ENCODE results near the gene U2SURP. TPM values are rescaled to one million over a fixed set of nuclear protein-coding genes. Genes with fewer than 3 reads are reported as not detected.
"Not testable (repeated sequence)": the region's sequence is repeated elsewhere in the genome, so short reads cannot be mapped to it uniquely, and the experiment has no call there.

Gene U2SURP
- total RNA-seq, 1 experiment from 2014 or later, result 90.0 TPM

DNA sequence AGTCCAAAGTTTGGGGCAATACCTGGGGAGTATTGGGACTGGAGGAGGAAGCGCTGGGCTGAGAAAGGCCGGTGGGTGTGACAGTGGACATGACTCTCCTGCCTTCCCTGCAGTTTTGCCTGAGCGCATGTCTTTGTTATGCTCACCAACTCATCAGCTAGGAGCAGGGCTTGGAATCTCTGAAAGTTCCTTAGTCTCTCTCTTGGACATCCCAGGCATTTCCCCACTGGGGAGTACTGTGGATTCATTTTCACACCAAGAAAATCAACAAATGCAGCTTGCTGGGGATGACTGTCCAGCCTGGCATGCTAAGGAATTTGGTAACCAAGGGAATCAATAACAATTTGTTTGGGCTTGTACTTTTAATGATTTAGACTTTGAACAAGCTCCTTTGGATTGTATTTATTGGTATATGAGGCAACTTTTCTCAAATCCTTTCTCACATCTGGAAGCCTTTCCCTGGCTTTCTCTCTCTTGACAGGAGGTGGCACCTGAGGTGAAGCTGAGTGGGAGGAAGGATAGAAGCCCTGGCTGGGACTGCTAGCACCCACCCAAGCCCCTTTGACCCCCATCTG is 69.7 kb downstream of the U2SURP start:
- no peak for DNase-seq (ENCODE audit: low spot score)

DNA sequence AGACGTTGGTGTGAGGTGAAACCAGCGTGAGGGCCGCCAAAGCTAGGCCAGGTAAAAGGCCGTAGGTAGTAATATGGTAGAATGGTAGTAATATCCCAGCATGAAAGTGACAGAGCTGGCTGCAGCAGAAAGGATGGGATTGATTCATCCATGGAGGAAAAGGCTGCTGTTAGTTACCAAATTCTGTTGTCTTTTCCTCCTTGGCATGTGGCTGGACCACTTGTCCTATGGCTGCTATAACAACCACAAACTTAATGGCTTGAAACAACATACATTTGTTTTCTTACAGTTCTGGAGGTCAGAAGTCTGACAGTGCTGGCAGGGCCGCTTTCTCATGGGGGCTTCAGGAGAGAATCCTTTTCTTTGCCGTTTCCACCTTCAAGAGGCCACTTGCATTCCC is 70.4 kb downstream of the U2SURP start:
- no peak for DNase-seq (ENCODE audit: low spot score)

DNA sequence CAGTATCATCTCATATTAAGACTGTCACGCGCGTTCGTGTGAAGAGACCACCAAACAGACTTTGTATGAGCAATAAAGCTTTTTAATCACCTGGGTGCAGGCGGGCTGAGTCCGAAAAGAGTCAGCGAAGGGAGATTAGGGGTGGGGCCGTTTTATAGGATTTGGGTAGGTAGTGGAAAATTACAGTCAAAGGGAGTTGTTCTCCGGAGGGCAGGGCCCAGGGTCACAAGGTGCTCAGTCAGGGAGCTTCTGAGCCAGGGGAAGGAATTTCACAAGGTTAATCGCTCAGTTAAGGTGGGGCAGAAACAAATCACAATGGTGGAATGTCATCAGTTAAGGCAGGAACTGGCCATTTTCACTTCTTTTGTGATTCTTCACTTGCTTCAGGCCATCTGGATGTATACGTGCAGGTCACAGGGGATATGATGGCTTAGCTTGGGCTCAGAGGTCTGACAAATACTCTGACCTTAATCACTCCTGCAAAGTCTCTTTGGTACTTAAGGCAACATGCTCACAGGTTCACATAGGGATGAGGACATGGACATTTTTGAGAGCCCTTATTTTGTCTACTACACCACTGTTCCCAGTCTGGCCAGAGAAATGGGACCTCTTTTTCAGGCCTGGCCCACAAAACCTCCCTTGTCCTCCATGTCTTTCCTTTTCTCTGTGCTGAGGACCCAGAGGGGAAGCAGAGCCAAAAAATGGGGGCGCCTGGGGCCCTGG is 71.1 kb downstream of the U2SURP start:
- DNase-seq (ENCODE audit: low spot score), result not testable (repeated sequence)

DNA sequence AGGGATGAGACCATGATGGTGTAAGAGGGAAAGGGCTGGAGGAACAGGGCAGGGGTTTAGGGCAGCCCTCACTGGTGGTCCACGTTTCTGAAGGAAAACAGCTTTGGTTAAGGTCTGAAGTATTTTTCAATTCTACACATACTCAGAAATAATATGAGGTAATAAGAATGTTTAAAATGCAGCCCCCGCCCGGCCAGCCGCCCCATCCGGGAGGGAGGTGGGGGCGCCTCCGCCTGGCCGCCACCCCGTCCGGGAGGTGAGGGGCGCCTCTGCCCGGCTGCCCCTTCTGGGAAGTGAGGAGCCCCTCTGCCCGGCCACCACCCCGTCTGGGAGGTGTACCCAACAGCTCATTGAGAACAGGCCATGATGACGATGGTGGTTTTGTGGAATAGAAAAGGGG is 72.2 kb downstream of the U2SURP start:
- DNase-seq (ENCODE audit: low spot score), result not testable (repeated sequence)

DNA sequence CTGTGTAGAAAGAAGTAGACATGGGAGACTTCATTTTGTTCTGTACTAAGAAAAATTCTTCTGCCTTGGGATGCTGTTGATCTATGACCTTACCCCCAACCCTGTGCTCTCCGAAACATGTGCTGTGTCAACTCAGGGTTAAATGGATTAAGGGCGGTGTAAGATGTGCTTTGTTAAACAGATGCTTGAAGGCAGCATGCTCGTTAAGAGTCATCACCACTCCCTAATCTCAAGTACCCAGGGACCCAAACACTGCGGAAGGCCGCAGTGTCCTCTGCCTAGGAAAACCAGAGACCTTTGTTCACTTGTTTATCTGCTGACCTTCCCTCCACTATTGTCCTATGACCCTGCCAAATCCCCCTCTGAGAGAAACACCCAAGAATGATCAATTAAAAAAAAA is 72.6 kb downstream of the U2SURP start:
- not testable (repeated sequence) for DNase-seq (ENCODE audit: low spot score)

DNA sequence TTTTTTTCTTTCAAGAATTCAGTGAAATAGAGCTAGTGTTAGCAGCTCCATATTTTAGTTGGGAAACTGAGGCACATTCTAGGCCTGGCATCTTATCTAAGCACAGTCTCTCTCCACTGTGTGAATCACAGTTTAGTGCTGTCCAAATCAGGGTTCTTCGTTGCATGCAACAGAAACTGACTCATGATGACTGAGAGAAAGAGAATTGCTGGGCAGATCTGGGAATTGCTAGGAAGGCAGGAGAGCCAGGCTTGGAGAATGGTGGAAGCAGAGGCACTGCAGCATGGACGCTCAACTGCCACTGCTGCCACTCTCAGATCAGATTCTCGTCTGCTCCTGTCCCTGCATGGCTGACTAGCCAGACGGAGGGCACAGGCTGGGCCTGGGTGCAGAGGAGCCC is 77.5 kb downstream of the U2SURP start:
- no peak for DNase-seq (ENCODE audit: low spot score)

DNA sequence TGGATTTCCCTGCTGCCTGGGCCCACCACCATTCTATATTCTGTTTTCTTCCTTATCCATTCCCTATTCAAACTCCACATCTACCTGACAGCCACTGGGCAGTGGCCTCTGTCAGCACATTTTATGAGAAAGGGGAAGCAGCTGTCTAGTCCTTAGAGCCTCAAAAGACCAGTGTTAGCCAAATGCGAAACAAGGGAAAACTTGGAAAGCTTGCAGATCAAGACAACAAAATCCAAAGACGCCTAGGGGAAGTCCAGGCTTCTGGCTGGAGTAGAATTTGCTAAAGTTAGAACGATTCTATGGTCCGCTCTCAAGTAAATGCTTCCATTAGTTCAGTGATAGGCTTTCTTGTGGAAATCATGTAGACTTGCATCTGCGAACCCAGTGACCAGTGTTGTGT is 78.8 kb downstream of the U2SURP start:
- no peak for DNase-seq (ENCODE audit: low spot score)

DNA sequence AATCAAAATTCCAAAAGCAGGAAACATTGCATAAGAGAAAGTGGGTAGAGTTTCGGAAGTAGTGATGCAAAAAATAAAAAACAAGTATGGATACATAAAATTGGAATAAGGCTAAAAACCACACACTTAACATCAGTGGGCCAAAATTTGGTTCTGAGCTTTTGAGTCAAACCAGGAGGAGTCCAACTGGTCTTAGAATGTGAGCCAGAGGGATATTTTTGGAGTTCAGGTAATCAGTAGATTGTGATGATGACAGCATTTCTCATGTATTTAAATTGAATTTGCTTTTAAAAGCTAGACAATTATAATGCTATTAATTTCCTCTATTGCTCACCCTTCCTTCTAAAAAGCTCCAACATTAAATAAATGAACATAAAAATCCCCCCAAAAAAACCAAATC is 80.0 kb downstream of the U2SURP start:
- no peak for DNase-seq (ENCODE audit: low spot score)

DNA sequence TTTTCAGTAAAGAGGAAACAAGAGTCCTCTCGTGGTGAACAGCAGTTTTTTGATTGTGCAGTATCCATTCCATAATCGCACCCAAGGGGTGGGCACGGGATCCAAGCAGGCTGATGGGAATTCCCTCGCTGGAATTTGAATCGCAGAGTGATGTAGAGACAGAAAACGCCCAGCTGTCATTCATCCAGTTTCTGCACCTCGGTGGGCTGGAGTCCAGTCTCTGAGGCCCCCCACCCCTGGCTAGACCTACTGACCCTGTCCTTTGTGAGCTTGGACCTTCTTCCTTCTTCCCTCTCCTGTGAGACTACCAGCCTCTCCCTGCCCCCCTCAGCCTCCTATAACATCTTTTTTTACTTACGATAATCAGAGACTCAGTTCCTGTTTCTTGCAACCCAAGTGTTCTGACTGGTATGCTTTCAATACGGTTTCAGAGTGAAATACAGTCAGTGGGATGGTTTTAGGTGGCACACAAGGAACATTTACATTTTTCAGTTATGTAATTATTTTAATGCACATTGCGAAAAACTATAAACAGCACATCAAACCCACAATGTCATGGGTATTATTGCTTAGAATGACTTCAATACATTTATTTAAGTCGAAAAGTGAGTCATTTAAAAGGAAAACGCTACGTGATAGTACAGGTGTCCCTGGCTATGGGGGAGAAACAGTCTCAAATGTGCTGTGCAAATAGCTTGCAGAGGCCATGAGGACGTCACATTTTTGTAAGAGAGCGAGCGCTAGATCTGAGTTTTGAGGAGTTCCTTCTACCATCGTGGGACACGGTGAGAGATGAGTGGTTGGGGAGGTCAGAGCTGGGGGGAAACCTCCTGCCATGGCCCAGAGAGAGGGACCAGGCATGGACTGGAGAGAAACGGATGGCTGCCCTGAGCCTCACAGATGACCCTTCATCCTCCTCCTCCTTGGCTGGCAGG is 80.7 kb downstream of the U2SURP start:
- no peak for DNase-seq (ENCODE audit: low spot score)

DNA sequence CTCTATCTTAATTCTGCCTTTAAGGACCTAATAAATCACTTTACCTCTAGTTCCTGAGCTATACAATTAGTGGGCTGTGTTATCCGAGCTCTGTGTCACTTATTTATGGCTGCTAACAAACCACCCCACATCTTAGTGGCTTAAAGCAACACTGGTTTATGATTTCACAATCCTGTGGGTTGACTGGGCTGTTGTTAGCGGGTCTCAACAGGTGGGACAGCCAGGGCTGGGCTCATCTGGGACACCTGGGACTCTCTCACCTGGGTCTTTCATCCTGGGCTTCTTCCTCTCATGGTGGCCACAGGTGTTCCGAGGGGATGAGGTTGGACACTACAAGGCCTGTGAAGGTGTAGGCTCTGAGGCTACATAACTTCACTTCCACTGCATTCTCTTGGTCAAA is 82.4 kb downstream of the U2SURP start:
- DNase-seq (ENCODE audit: low spot score), result no peak

DNA sequence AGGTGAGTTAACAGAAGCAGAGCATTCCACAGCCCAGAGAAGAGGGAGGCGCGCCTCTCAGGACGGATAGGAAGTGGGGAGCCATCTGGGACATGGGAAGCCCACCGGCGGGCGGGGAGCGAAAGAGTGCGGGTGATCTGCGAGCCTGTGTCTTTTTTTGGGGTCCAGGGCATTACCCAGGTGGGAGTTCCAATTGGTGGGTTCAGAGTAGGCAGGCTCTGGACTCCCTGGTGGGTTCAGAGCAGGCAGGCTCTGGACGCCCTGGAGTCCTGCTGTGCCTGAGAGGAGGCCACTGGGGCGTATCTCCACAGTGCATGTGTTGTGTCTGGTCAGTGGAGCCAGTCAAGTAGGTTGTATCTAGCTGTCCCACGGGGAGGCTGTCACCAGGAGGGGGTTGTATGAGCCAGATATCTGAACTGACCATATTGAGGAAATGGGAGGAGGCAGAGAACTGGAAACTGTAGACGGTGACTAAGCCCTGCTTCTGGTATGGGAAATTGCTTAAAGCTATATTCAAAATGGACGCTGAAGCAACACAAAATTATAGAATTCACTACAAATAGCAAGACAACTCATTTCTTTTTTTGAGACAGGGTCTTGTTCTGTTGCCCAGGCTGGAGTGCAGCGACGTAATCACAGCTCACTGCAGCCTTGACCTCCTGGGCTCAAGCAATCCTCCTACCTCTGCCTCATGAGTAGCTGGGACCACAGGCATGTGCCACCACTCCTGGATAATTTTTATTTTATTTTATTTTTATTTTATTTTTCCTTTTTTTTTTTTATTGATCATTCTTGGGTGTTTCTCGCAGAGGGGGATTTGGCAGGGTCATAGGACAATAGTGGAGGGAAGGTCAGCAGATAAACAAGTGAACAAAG is 83.7 kb downstream of the U2SURP start:
- DNase-seq (ENCODE audit: low spot score), result peak; percentile 54

DNA sequence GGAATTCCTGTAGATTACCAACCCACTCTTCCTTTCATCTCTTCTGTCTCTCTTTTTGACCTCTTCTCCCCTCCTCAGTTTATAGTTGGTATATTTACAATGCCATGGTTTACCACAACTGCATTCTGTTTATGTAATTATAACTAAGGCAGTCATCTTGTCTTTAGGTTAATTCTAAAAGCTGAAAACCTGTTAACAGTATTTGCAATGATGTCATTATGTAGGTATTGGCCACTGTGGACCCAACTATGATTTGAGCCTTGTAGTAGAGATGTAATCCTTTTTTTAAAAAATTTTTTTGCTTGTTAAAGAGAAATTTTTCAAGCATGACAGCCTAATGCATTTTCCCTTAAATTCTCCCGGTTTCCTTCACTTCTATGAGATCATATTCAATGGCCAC is 87.5 kb downstream of the U2SURP start:
- no peak for DNase-seq (ENCODE audit: low spot score)

DNA sequence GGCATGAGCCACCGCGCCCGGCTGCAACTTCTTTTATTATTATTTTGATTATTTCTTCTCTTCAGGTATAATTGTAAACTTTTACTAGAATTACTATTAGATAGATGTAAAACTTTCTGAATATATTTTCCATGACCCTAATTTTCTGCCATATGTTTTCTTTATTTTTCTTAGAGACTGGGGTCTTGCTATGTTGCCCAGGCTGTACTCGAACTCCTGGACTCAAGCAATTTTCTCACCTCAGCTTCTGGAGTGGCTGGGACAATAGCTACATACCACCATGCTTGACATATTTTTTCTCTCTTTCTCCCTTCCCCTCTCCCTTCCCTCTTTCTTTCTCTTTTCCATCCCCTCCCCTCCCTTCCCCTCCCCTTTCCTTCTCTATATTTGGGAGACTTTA is 88.6 kb downstream of the U2SURP start:
- DNase-seq (ENCODE audit: low spot score), result no peak

DNA sequence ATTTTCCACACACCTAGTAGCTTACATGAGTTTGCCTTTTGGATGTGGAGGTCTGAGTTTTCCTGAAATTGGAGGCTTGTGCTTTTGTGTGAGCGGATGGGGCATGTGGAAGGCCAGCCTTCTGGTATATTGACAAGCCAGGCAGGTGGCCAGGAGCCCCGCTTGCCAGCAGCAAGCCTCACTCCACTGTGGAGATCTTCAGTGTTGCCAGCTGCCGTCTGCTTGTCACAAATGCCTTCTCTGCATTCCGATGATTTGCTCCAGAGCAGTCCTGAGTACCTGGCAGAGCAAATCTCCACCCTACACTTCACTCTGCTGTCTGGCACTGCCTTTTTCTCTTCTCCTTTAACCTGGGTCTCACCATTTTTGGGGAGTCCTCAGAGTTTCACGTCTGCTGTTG is 89.1 kb downstream of the U2SURP start:
- DNase-seq (ENCODE audit: low spot score), result no peak

DNA sequence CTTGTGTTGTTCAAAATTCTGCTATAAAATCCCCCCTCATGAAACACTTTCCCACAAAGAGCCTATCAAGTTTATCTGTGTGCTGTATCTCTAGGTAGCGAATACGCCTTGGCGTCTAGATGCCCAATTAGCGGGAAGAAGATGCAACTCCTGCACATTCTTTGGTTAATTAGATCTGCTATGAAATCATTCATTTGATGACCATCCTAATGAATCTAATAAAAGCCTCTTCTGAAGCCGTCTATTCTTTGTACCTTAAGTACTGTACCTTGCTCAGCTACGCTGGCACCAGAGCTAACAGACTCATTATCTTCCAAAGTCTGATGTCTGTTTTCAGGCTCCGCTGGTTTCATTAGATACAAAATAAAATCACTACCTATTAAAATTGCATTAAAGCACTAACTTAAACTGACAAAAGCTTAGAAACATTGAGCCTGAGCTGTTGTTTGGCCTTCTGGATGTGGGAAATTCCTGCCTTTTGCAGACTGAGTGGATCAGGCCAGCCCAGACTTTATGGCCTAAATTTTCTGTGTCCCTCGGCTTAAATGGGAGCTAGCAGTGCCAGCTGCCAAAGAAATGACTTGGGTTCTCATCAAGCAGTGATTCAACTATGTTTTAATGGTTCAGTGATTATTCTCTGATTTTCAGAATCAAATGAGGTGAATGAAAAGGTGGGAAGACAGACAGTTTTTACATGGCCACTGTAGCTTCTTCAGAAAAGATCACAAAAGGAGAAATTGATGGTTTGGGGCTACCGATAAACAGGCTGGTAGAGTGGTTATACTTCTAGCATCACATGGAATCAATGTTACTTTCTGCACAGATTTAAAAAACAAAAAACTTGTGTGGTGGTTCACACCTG is 89.8 kb downstream of the U2SURP start:
- no peak for DNase-seq (ENCODE audit: low spot score)

DNA sequence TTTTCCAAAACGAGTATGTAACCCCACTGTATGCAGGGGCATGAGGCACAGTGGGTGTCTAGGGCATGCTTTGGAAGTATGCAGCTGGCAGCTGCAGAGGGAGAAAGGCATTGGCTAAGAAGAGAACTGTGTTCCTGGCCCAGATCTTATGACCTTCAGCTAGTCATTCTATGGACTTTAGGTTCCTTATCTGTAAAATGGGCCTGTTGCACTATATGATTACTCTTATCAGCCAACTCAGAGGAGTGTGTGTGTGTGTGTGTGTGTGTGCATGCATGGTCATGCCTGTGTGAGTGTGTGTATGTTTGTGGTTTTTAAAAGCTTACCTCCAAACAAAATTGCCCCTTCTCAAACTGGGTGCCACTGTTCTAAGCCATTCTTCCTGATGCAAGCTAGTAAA is 90.8 kb downstream of the U2SURP start:
- no peak for DNase-seq (ENCODE audit: low spot score)

DNA sequence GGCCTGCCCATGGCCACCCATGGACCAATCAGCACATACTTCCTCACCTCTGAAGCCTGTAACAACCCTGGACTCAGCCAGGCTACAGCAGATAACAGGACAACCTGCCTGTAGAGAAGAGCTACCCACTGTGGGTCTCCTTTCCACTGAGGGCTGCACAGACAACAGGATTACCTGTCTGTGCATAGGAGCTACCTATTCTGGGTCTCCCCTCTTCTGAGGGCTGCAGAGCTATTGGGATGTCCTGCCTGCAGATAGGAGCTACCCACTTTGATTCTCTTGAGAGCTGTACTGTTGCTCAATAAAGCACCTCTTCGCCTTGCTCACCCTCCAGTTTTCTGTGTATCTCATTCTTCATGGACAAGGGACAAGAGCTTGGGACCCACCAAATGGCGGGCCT is 94.4 kb downstream of the U2SURP start:
- DNase-seq (ENCODE audit: low spot score), result no peak

DNA sequence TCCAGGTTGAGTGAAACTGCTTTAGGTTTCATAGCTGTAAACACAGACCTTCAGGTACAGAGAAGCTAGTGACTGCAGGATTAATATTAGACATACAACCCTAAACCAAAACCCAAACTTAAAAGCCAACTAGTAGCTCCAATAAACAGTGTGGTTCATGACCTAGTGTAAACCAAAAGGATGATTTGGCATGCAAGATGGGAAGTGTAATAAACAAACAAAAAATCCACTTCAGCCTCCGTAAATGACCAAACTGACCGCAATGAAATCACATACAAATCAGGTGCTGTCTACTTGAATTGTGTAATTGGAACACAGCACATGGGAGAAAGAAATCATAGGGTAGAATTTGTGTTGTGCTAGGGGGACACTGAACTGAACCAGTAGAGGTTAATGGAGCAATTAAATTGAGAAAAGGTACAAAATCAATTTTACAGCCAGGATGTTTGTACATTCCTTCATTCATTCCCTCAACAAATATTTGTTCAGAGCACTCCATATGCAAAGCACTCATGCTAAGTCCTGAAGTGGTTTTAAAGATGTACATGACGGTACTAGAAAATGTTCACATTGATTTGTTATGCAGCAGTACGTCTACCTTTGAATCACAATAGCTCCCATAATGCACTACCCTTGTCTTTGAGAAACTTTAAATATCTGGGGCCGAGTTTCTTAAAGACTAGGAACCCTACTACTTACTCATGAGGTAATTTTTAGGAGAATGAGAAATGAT is 96.8 kb downstream of the U2SURP start:
- peak; percentile 80 for DNase-seq (ENCODE audit: low spot score)

DNA sequence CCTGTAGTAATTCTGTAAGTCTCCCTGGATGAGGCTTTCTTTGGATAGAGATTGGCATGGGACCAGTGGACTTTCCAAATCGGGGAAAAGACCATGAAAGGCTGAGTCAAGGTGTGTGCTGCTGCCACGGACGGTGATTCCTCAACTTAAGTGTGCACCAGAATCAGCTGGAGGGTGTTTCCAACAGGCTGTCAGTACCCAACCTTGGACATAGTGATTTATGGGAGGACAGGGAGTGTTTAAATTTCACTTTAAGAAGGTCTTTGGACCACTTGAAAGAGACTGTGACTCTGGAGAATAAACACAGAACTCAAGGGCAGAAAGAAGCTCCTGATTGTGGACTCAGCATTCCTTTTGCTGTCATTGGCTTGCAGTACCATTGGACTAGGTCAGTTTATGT is 97.8 kb downstream of the U2SURP start:
- DNase-seq (ENCODE audit: low spot score), result no peak

DNA sequence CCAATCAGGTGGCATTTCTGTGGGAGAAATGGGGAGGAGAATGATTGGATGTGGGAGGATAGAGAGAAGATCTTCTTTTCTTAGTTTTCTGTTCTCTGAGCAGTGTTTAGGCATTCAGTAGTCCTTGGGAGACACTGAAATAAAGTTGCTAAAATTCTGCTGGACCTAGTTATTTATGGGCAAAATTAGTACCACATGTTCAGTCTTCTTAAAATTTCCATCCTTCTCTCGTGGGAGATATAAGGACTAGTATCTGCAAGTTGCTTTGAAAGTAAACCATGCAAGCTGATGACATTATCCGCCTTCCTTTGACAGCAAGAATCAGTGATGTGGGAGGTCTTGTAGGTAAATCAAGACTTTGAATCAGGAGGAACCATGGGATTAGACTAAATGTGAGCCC is 98.3 kb downstream of the U2SURP start:
- no peak for DNase-seq (ENCODE audit: low spot score)
